ENCODE data around the gene GPAM.
A peak's percentile ranks its signal among the peaks of the same experiment; 100 is the strongest.

Gene GPAM

DNA sequence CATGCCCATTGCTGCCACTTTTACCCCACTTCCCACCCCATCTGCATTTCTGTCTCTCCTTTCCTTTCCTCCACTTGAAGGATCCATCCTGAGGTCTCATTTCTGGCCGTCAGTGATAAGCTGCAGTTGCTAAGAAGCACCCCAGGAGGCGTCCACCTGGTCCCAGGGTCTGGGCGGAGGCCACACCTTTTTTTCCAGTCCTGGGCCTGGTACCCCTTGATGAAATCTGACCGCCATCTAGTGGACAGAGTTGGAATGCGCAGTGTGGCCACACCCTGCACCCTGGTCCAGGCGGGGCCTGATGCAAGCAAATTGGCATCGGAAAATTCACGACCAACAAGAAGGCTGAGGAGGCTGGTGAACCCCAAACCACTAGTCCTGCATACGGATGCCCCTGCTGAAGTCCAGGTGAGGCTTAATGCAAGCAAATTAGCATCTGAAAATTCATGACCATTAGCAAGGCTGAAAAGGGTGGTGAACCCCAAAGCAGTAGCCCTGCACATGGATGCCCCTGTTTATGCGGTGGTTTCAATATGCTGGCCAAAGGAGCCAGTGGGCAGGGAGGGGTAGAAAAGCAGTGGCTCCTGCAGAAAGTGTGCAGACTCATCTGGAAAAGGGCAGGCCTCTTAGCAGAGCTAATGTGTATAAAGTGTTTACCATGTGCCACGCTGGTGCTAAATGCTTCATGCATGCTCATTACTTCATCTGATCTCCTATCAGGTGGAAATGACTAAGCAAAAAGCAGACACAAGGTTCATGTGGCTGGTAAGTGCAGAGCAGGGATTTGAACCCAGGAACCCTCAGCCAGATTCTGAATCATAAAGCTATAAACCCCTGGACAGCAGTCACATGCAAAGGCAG, 43.2 kb downstream of the GPAM start:
- H4K20me1 ChIP-seq (ENCODE audit: insufficient read depth, low read length), result 0 out of 2 replicates have a peak, but pooled peaks cover 3% of the 10 kb centered on the region
- H3K9me3 ChIP-seq (ENCODE audit: insufficient read depth, low read length, severe bottlenecking), result no peaks in the 10 kb centered on the region
- H3K27ac ChIP-seq (ENCODE audit: low read length), result no peak overlapping the region
- H3K79me2 ChIP-seq (ENCODE audit: insufficient read depth, low read length), result no peaks in the 10 kb centered on the region
- ATAC-seq (ENCODE audit: insufficient read depth, low read depth) (peak; percentile 88), DNase-seq (peak; percentile 67)
- no peaks in the 10 kb centered on the region for H3K27me3 ChIP-seq (ENCODE audit: insufficient read depth, low read length, poor library complexity)
- H2AFZ ChIP-seq (ENCODE audit: low read depth, low read length), result no peak overlapping the region
- H3K4me2 ChIP-seq (ENCODE audit: insufficient read depth, low read length), result no peak overlapping the region
- TF ChIP-seq EZH2 (IDR thresholded peaks at IDR 0.05; ENCODE audit: borderline replicate concordance, low read depth, low read length, severe bottlenecking), result no peak
- TF ChIP-seq, protein P1, sequence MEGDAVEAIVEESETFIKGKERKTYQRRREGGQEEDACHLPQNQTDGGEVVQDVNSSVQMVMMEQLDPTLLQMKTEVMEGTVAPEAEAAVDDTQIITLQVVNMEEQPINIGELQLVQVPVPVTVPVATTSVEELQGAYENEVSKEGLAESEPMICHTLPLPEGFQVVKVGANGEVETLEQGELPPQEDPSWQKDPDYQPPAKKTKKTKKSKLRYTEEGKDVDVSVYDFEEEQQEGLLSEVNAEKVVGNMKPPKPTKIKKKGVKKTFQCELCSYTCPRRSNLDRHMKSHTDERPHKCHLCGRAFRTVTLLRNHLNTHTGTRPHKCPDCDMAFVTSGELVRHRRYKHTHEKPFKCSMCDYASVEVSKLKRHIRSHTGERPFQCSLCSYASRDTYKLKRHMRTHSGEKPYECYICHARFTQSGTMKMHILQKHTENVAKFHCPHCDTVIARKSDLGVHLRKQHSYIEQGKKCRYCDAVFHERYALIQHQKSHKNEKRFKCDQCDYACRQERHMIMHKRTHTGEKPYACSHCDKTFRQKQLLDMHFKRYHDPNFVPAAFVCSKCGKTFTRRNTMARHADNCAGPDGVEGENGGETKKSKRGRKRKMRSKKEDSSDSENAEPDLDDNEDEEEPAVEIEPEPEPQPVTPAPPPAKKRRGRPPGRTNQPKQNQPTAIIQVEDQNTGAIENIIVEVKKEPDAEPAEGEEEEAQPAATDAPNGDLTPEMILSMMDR (IDR thresholded peaks at IDR 0.05; ENCODE audit: borderline replicate concordance, extremely low read depth, low read length, poor library complexity, severe bottlenecking), result peak; percentile 84
- no peak overlapping the region for H3K4me3 ChIP-seq (ENCODE audit: low read depth in 1 of 2, low read length in 2 of 2)
- H3K4me1 ChIP-seq (ENCODE audit: insufficient read depth, low read length), result no peaks in the 10 kb centered on the region
- no peak overlapping the region for H3K9ac ChIP-seq (ENCODE audit: low read depth, low read length)
- H3K36me3 ChIP-seq (ENCODE audit: insufficient read depth, low read length), result no peaks in the 10 kb centered on the region

DNA sequence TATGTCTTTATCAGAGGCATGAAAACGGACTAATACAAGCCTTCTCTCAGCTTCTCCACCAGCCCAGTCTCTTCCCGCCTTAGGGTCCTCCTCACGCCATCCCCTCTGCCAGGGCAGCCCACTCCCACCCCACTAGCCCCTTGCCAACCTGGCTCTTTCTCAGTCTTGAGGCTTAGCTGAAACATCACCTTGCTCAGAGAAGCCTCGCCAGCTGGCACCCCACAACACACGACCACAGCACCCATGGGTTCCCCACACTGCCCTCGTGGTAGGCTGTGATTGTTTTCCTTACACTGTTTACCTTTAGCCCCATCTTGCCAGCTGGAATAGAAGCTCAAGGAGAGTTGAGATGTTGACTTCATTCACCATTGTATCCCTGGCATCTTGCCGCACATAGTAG, 44.4 kb downstream of the GPAM start:
- Histone ChIP-seq H3K36me3 (ENCODE audit: insufficient read depth, low read length) (no peaks in the 10 kb centered on the region), H3K9ac (ENCODE audit: low read depth, low read length) (no peak overlapping the region), H4K20me1 (ENCODE audit: insufficient read depth, low read length) (0 out of 2 replicates have a peak, but pooled peaks cover 3% of the 10 kb centered on the region), H3K4me2 (ENCODE audit: insufficient read depth, low read length) (no peak overlapping the region), H3K9me3 (ENCODE audit: insufficient read depth, low read length, severe bottlenecking) (no peaks in the 10 kb centered on the region), H3K4me1 (ENCODE audit: insufficient read depth, low read length) (no peaks in the 10 kb centered on the region), H2AFZ (ENCODE audit: low read depth, low read length) (no peak overlapping the region), H3K27me3 (ENCODE audit: insufficient read depth, low read length, poor library complexity) (no peaks in the 10 kb centered on the region), H3K4me3 (ENCODE audit: low read depth in 1 of 2, low read length in 2 of 2) (no peak overlapping the region), H3K79me2 (ENCODE audit: insufficient read depth, low read length) (no peaks in the 10 kb centered on the region), H3K27ac (ENCODE audit: low read length) (no peak overlapping the region)
- TF ChIP-seq, protein P1 (IDR thresholded peaks at IDR 0.05; ENCODE audit: borderline replicate concordance, extremely low read depth, low read length, poor library complexity, severe bottlenecking), result no peak
- TF ChIP-seq EZH2 (IDR thresholded peaks at IDR 0.05; ENCODE audit: borderline replicate concordance, low read depth, low read length, severe bottlenecking), result no peak
- ATAC-seq (ENCODE audit: insufficient read depth, low read depth) (no peak), DNase-seq (no peak)

DNA sequence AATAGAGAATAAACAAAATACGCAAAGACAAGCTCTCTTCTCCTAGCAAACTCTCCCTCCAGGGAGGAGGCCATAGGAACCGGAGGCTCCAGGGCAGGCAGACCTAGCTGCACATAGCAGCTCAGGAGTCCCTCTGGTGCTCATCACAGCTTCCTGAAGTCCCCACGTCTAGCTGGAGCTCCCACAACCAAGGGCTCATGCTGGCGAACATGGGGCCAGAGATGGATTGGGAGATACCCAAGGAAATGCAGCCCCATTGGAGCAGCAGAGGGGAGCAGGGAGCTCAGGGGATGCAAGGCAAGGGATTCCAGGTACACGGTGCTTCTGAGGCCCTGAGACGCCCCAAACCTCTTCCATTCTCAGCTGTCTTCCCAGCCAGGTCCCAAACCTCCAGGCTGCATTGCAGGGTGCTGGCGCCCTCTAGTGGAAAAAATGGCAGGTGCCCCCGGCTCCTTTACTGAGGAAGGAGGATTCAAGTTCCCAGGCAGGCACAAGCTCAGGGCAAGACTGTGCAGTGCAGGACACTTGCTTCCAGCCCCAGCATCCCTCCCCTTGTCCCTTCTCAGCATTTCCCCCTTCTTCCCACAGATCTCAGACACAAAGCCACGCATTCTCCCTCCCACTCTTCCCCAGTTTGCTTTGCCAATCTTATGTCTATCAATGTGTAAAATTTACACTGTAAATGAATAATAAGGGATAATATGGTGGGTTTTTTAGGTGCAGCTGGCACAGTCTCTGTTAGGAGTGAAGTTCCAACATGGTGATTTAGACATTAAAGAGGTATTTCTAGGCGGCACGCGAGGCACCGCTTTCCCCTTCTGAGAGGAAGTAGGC, 46.2 kb downstream of the GPAM start:
- Histone ChIP-seq H3K4me1 (ENCODE audit: insufficient read depth, low read length) (no peaks in the 10 kb centered on the region), H3K9ac (ENCODE audit: low read depth, low read length) (no peak overlapping the region), H3K4me3 (ENCODE audit: low read depth in 1 of 2, low read length in 2 of 2) (no peak overlapping the region), H2AFZ (ENCODE audit: low read depth, low read length) (no peak overlapping the region), H3K36me3 (ENCODE audit: insufficient read depth, low read length) (no peaks in the 10 kb centered on the region), H3K27me3 (ENCODE audit: insufficient read depth, low read length, poor library complexity) (no peaks in the 10 kb centered on the region), H4K20me1 (ENCODE audit: insufficient read depth, low read length) (0 out of 2 replicates have a peak, but pooled peaks cover 3% of the 10 kb centered on the region), H3K27ac (ENCODE audit: low read length) (no peak overlapping the region), H3K79me2 (ENCODE audit: insufficient read depth, low read length) (no peaks in the 10 kb centered on the region), H3K9me3 (ENCODE audit: insufficient read depth, low read length, severe bottlenecking) (no peaks in the 10 kb centered on the region), H3K4me2 (ENCODE audit: insufficient read depth, low read length) (no peak overlapping the region)
- TF ChIP-seq EZH2 (IDR thresholded peaks at IDR 0.05; ENCODE audit: borderline replicate concordance, low read depth, low read length, severe bottlenecking), result no peak
- TF ChIP-seq, protein P1 (IDR thresholded peaks at IDR 0.05; ENCODE audit: borderline replicate concordance, extremely low read depth, low read length, poor library complexity, severe bottlenecking), result peak; percentile 94
- DNase-seq (peak; percentile 68), ATAC-seq (ENCODE audit: insufficient read depth, low read depth) (peak; percentile 86)
